GM12878 (cell line): ENCODE results near the gene FGL2. TPM values are rescaled to one million over a fixed set of nuclear protein-coding genes. Genes with fewer than 3 reads are reported as not detected.

Experiments used
- ATAC-seq: fragments of 200-7000 bp; cut with Tn5 transposase; 3 replicates; pipeline ENCODE4 v1.9.1; 2020; ENCODE audit warnings: mild to moderate bottlenecking, moderate library complexity
- BruUV-seq: library from RNA; stranded (reverse); fragments of 400-500 nt; replicated peaks from 2 replicates; lab custom pipeline; 2021; lab: Mats Ljungman, UMichigan
- CTCF ChIA-PET: fragments of 300-600 bp; sonication (Branson Sonifier 250); formaldehyde crosslinking; extraction: SDS; loops from one replicate; lab custom pipeline; 2021; ENCODE audit warnings: inconsistent platforms; lab: Yijun Ruan, JAX
- POLR2A ChIA-PET: fragments of 350-600 bp; formaldehyde crosslinking; extraction: SDS; loops from one replicate; lab custom pipeline; 2021; ENCODE audit warnings: inconsistent platforms; lab: Charles Lee
- RAD21 ChIA-PET: fragments of 300-600 bp; sonication (Branson Sonifier 250); formaldehyde crosslinking; loops from one replicate; lab custom pipeline; 2023; ENCODE audit warnings: antibody characterized with exemption; ENCODE audit not compliant: unreplicated experiment; lab: Charles Lee
- SMC1A ChIA-PET: fragments of 300-600 bp; sonication (Branson Sonifier 250); formaldehyde crosslinking; loops from one replicate; lab custom pipeline; 2023; ENCODE audit not compliant: unreplicated experiment, uncharacterized antibody; lab: Charles Lee
- DNase-seq: peaks from one replicate; pipeline ENCODE4 v3.0.0-alpha.2; 2011; ENCODE audit warnings: low read depth, low spot score
- FAIRE-seq: peaks from 3 replicates; lab custom pipeline; 2011; peaks lifted over from hg19 to GRCh38; lab: Jason Lieb, UNC
- H2AFZ ChIP-seq: 2 replicates; pipeline ENCODE4 v1.6.0; 2011; ENCODE audit warnings: low read depth, low read length, control low read depth; ENCODE audit not compliant: control insufficient read depth
- H3K27ac ChIP-seq: 2 replicates; pipeline ENCODE4 v1.5.1; 2011; ENCODE audit warnings: control low read depth; ENCODE audit not compliant: control insufficient read depth, insufficient read depth
- H3K27me3 ChIP-seq, 2 experiments: replicated peaks in 1 of 2; 2 replicates each; pipeline versions ENCODE4 v1.6.0 to v1.6.1; 2011; ENCODE audit warnings: low read length in 1 of 2; ENCODE audit not compliant: control insufficient read depth in 2 of 2, insufficient read depth in 2 of 2
- H3K36me3 ChIP-seq, 2 experiments: 2 replicates each; pipeline ENCODE4 v1.5.1; 2011; ENCODE audit warnings: low read length in 1 of 2; ENCODE audit not compliant: control insufficient read depth in 2 of 2, insufficient read depth in 2 of 2
- H3K4me1 ChIP-seq: 2 replicates; pipeline ENCODE4 v1.6.1; 2011; ENCODE audit warnings: mild to moderate bottlenecking, low read length, moderate library complexity, mixed read lengths; ENCODE audit not compliant: control insufficient read depth, insufficient read depth
- H3K4me2 ChIP-seq: 2 replicates; pipeline ENCODE4 v1.6.0; 2011; ENCODE audit warnings: control low read depth; ENCODE audit not compliant: control insufficient read depth, insufficient read depth
- H3K4me3 ChIP-seq: fragments of 200-600 bp; sonication (generic); 2 replicates; pipeline ENCODE4 v1.5.1; 2016
- H3K79me2 ChIP-seq: 2 replicates; pipeline ENCODE4 v1.6.0; 2011; ENCODE audit warnings: low read length; ENCODE audit not compliant: control insufficient read depth, insufficient read depth
- H3K9ac ChIP-seq: 2 replicates; pipeline ENCODE4 v1.8.0; 2011; ENCODE audit warnings: low read length, control low read depth, mixed read lengths; ENCODE audit not compliant: control insufficient read depth, insufficient read depth
- H3K9me3 ChIP-seq: replicated peaks from 3 replicates; pipeline ENCODE4 v1.5.1; 2011; ENCODE audit warnings: mild to moderate bottlenecking, low read length; ENCODE audit not compliant: control insufficient read depth, insufficient read depth
- H4K20me1 ChIP-seq: 2 replicates; pipeline ENCODE4 v1.6.0; 2011; ENCODE audit not compliant: control insufficient read depth, insufficient read depth
- CBFB ChIP-seq: IDR thresholded peaks from 2 replicates; pipeline ENCODE4 v1.6.1; 2016; ENCODE audit warnings: antibody characterized with exemption, low read depth
- CHD1 ChIP-seq: IDR thresholded peaks from 2 replicates; pipeline ENCODE4 v1.6.1; 2012; ENCODE audit warnings: low read depth, low read length, improper control_type of control experiment
- EED ChIP-seq: sonication (generic); IDR thresholded peaks from 2 replicates; pipeline ENCODE4 v1.6.1; 2016; ENCODE audit warnings: antibody characterized with exemption, low read depth
- IKZF1 ChIP-seq: fragments of 450-650 bp; conservative IDR thresholded peaks from 2 replicates; pipeline ENCODE4 v1.6.1; 2017; ENCODE audit warnings: antibody characterized with exemption, mild to moderate bottlenecking
- MEF2B ChIP-seq: fragments of 450-650 bp; IDR thresholded peaks from 2 replicates; pipeline ENCODE4 v1.6.1; 2018; ENCODE audit warnings: mild to moderate bottlenecking, moderate library complexity; ENCODE audit not compliant: partially characterized antibody, poor library complexity, severe bottlenecking
- MTA2 ChIP-seq: fragments of 450-650 bp; IDR thresholded peaks from 2 replicates; pipeline ENCODE4 v1.6.1; 2016; ENCODE audit warnings: low read depth, mild to moderate bottlenecking, moderate library complexity
- NBN ChIP-seq: fragments of 450-650 bp; IDR thresholded peaks from 2 replicates; pipeline ENCODE4 v1.6.1; 2016
- NKRF ChIP-seq: fragments of 450-650 bp; conservative IDR thresholded peaks from 2 replicates; pipeline ENCODE4 v1.6.1; 2017; ENCODE audit warnings: mild to moderate bottlenecking, moderate library complexity
- NR2F1 ChIP-seq: fragments of 450-650 bp; conservative IDR thresholded peaks from 2 replicates; pipeline ENCODE4 v1.6.1; 2017; ENCODE audit warnings: mild to moderate bottlenecking
- RELB ChIP-seq: fragments of 450-650 bp; IDR thresholded peaks from 2 replicates; pipeline ENCODE4 v1.6.1; 2017; ENCODE audit warnings: low read depth, mild to moderate bottlenecking, moderate library complexity
- SPI1 ChIP-seq: IDR thresholded peaks from 2 replicates; pipeline ENCODE4 v1.6.1; 2011; ENCODE audit warnings: low read depth, mild to moderate bottlenecking, low read length, moderate library complexity, borderline replicate concordance; ENCODE audit not compliant: insufficient read depth
- ZBTB4 ChIP-seq: fragments of 450-650 bp; formaldehyde crosslinking; IDR thresholded peaks from 2 replicates; pipeline ENCODE4 v1.4.0; 2022; ENCODE audit warnings: mild to moderate bottlenecking, moderate library complexity
- ZBTB40 ChIP-seq: fragments of 450-650 bp; IDR thresholded peaks from 2 replicates; pipeline ENCODE4 v1.6.1; 2016; ENCODE audit warnings: mild to moderate bottlenecking, moderate library complexity, borderline replicate concordance
- WGBS: methylation state at CpG from one replicate; pipeline ENCODE4 v1.1.6; 2016; ENCODE audit warnings: low lambda C conversion rate; ENCODE audit not compliant: insufficient replicate concordance, insufficient coverage; ENCODE audit errors: missing lambda C conversion rate; 5-methylcytosine and 5-hydroxymethylcytosine counted together
- in situ Hi-C: fragments of 300-500 bp; cut with MboI; formaldehyde crosslinking; loops from 9 replicates; pipeline ENCODE4 v1.14.3; 2018; ENCODE audit warnings: mixed read lengths
- intact Hi-C: fragments of 100-400 bp; cut with micrococcal nuclease; formaldehyde crosslinking; loops from one replicate; pipeline ENCODE4 v1.14.2; 2022; ENCODE audit not compliant: unreplicated experiment
- polyA plus RNA-seq, 11 experiments: library from polyadenylated mRNA; depleted of rRNA in 4 of 11; unstranded in 6 of 11; stranded (reverse) in 5 of 11; fragments of >200 nt; fragmentation: Nextera tagmentation in 4 of 11; fragmentation: Illumina TruSeq in 1 of 11; extraction: Ambion mirVana in 4 of 11; extraction: Trizol in 1 of 11; gene quantifications; 1 replicate in 1 of 11; 2 replicates in 10 of 11; pipeline versions ENCODE4 v1.2.1 to v1.2.3, GENCODE V29; 2011 to 2016; ENCODE audit warnings: inconsistent platforms in 2 of 11, missing spikeins in 2 of 11, low read depth in 1 of 11
- total RNA-seq, 4 experiments: library from RNA; depleted of rRNA in 3 of 4; stranded (reverse); fragments of >200 nt in 3 of 4; fragmentation: Illumina TruSeq in 1 of 4; extraction: Trizol in 1 of 4; gene quantifications; 2 replicates each; pipeline versions ENCODE4 v1.2.1 to v1.2.3, GENCODE V29; 2013 to 2021

The FGL2 gene
- total and polyA plus RNA-seq, 10 of the 15 experiments (the other 5 are each of a cell fraction or from before 2014, with no cell fraction given) = 0.04 to 3.2 (median 1.5) TPM

- H3K9ac ChIP-seq = peak overlapping the region; percentile 34; the same call in 1 of the 2 replicates
- in situ Hi-C loops = no loop called here
- DNase-seq = peak; percentile 54
- no peaks in the 10 kb centered on the region for H3K27me3 ChIP-seq
- CTCF ChIA-PET = no interaction called here
- H4K20me1 ChIP-seq = no peaks in the 10 kb centered on the region
- peak overlapping the region; percentile 55 for H2AFZ ChIP-seq
- no peaks in the 10 kb centered on the region for H3K36me3 ChIP-seq
- intact Hi-C loops = loop anchor here (5.0 kb wide), 1 partner anchor 45 kb away; no protein-coding TSS in a partner anchor
- SMC1A ChIA-PET = interaction anchor here (1.5 kb wide), 1 partner anchor 43 kb away, joined by 6 read pairs; no protein-coding TSS in a partner anchor
- ATAC-seq = peak; percentile 82
- H3K79me2 ChIP-seq = no peaks in the 10 kb centered on the region
- peak overlapping the region; percentile 75 for H3K27ac ChIP-seq
- peak overlapping the region; percentile 41 for H3K4me3 ChIP-seq
- FAIRE-seq = peak; percentile 59
- H3K9me3 ChIP-seq = no peaks in the 10 kb centered on the region
- peak overlapping the region; percentile 75 for H3K4me2 ChIP-seq
- RAD21 ChIA-PET = interaction anchor here (0.7 to 1.0 kb wide), 2 partner anchors 42 to 89 kb away, joined by 3 read pairs; partner anchors contain the start of gene FGL2
- BruUV-seq = no TSS peak
- POLR2A ChIA-PET = no interaction called here
- WGBS = 0% methylated on average over 1 of the region's 1 CpG
- H3K4me1 ChIP-seq = peaks cover 9% of the 10 kb centered on the region
- TF ChIP-seq MTA2 = peak; percentile 71
- 0 out of 2 replicates have a peak, but pooled peaks have one; percentile 21 for TF ChIP-seq EED
- TF ChIP-seq ZBTB40 = peak; percentile 22; the same call in 1 of the 2 replicates
- TF ChIP-seq CBFB = no peak
- peak; percentile 59 for TF ChIP-seq MEF2B
- peak; percentile 47 for TF ChIP-seq SPI1
- peak; percentile 64 for TF ChIP-seq RELB
- no peak for TF ChIP-seq NKRF
- 0 out of 2 replicates have a peak, but pooled peaks have one; percentile 13 for TF ChIP-seq IKZF1
- TF ChIP-seq NR2F1 = 0 out of 2 replicates have a peak, but pooled peaks have one; percentile 30
- no peak for TF ChIP-seq CHD1
- TF ChIP-seq ZBTB4 (CRISPR knock-in tag) = no peak
- TF ChIP-seq NBN = peak; percentile 59; the same call in 1 of the 2 replicates
These were observed 42.2 kb downstream of the FGL2 start for GRCh38 chr7:77157446-77157845.
